Measurements from ENCODE around the gene KRT82. TPM values are rescaled to one million over a fixed set of nuclear protein-coding genes. Genes with fewer than 3 reads are reported as not detected.
A peak's percentile ranks its signal among the peaks of the same experiment; 100 is the strongest.

The KRT82 gene
- total and polyA plus RNA-seq, 4 donors: not detected

DNA sequence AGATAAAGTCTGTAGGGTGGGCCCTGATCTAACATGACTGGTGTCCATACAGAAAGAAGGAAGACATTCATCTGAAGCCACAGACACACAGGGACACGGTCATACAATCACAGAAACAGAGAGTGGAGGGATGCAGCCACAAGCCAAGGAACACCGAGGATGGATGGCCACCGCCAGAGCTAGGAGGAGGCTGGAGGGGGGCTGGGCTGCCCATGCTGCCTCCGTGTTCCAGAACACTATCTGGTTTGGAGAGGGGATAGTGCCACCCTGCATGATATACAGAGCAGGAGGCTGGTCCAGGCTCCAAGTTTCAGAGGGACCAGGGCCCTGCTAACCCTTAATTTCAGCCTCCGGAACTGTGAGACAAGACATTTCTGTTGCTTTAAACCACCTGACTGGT, 19.3 kb upstream of the KRT82 start:
- DNase-seq (ENCODE audit: low read depth in 4 of 6, low spot score in 6 of 6): no peak
- Histone ChIP-seq H3K27me3 (ENCODE audit: control insufficient read depth, insufficient read depth, low read length) (no peaks in the 10 kb centered on the region), H3K27ac (ENCODE audit: low read depth, low read length) (no peak overlapping the region), H3K9me3 (ENCODE audit: control insufficient read depth, insufficient read depth, low read length) (no peaks in the 10 kb centered on the region), H3K4me3 (ENCODE audit: low read depth, low read length) (no peak overlapping the region), H3K36me3 (ENCODE audit: control insufficient read depth, insufficient read depth, low read length) (no peaks in the 10 kb centered on the region), H3K4me1 (ENCODE audit: control insufficient read depth, insufficient read depth, low read length) (peaks cover 6% of the 10 kb centered on the region)
- 93% methylated on average over 4 of the region's 5 CpGs for WGBS (ENCODE audit: insufficient coverage)

DNA sequence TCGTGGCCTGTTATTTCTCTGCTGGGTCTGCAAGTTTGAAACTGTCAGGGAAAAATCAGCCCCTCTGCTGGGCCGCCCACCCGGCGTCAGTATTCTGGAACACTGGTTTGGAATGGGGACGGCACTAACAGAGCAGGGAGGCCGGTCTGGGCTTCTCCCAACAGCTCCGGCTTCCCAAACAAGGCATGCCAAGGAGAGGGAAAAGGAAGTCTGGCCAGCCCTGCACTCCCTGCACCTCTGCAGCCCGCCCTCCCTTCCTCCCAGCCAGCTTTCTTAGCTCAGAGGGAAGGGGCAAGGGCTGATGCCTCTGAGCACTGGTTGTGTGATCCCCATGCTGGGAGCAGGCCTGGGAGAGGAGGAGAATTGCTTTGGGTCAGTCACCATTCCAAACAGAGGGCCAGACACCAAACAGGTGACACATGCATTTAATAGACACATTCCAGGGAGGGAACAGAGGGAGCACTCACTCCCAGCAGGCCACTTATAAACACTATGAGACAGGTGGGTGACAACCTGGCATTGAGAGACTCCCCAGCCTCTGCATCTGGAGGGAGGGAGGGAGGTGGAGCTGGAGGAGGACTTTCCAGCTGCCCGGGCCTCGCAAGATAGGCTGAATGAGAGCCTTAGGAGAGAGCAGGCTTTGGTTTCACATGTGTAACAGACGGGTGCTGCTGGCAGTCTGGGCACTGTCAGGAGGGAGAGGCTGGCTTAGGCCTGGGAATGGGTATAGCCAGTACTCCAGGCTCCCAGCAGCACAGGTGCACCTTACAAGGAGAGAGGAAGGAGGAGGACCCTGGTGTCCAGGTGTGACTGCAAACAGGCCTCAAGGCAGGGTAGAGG, 17.7 kb upstream of the KRT82 start:
- WGBS (ENCODE audit: insufficient coverage): 56% methylated on average over 10 of the region's 11 CpGs
- Histone ChIP-seq H3K27ac (ENCODE audit: low read depth, low read length) (no peak overlapping the region), H3K4me1 (ENCODE audit: control insufficient read depth, insufficient read depth, low read length) (peaks cover 6% of the 10 kb centered on the region), H3K9me3 (ENCODE audit: control insufficient read depth, insufficient read depth, low read length) (no peaks in the 10 kb centered on the region), H3K4me3 (ENCODE audit: low read depth, low read length) (no peak overlapping the region), H3K36me3 (ENCODE audit: control insufficient read depth, insufficient read depth, low read length) (no peaks in the 10 kb centered on the region), H3K27me3 (ENCODE audit: control insufficient read depth, insufficient read depth, low read length) (no peaks in the 10 kb centered on the region)
- peak in 1 of 6 donors; percentile 26 for DNase-seq (ENCODE audit: low read depth in 4 of 6, low spot score in 6 of 6)

DNA sequence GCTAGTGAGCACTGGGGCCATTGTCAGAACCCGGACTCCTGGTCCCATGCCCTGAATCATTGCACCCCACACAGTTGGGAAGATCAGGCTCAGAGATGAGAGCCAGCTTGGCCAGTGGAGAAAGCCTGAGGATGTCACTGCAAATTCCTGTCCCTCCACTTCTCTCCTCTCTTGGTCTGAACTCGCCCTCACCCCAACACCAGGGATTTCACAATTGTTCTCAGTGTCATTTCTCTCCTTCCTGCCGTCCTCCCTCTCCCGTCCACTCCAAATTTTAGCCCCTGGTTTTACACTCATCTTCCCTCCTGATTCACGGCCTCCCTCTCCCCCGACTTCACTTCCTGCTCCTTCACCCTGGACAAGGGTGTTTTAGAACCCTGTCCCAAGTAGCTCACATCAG, 16.9 kb upstream of the KRT82 start:
- 72% methylated on average over 6 of the region's 6 CpGs for WGBS (ENCODE audit: insufficient coverage)
- no peaks in the 10 kb centered on the region for H3K36me3 ChIP-seq (ENCODE audit: control insufficient read depth, insufficient read depth, low read length)
- no peak for DNase-seq (ENCODE audit: low read depth in 4 of 6, low spot score in 6 of 6)
- no peak overlapping the region for H3K27ac ChIP-seq (ENCODE audit: low read depth, low read length)
- no peaks in the 10 kb centered on the region for H3K9me3 ChIP-seq (ENCODE audit: control insufficient read depth, insufficient read depth, low read length)
- H3K4me3 ChIP-seq (ENCODE audit: low read depth, low read length): no peak overlapping the region
- peaks cover 6% of the 10 kb centered on the region for H3K4me1 ChIP-seq (ENCODE audit: control insufficient read depth, insufficient read depth, low read length)
- H3K27me3 ChIP-seq (ENCODE audit: control insufficient read depth, insufficient read depth, low read length): no peaks in the 10 kb centered on the region

GRCh38 chr12:52419656-52420055, 13.5 kb upstream of the KRT82 start:
- H3K4me3 ChIP-seq (ENCODE audit: low read depth, low read length): no peak overlapping the region
- H3K27me3 ChIP-seq (ENCODE audit: control insufficient read depth, insufficient read depth, low read length): no peaks in the 10 kb centered on the region
- no peaks in the 10 kb centered on the region for H3K36me3 ChIP-seq (ENCODE audit: control insufficient read depth, insufficient read depth, low read length)
- WGBS (ENCODE audit: insufficient coverage): no CpG with 5 or more reads among the region's 1 CpG
- no peak for DNase-seq (ENCODE audit: low read depth in 4 of 6, low spot score in 6 of 6)
- H3K4me1 ChIP-seq (ENCODE audit: control insufficient read depth, insufficient read depth, low read length): peaks cover 13% of the 10 kb centered on the region
- no peaks in the 10 kb centered on the region for H3K9me3 ChIP-seq (ENCODE audit: control insufficient read depth, insufficient read depth, low read length)
- H3K27ac ChIP-seq (ENCODE audit: low read depth, low read length): no peak overlapping the region

- Histone ChIP-seq H3K9me3 (ENCODE audit: control insufficient read depth, insufficient read depth, low read length) (no peaks in the 10 kb centered on the region), H3K27ac (ENCODE audit: low read depth, low read length) (no peak overlapping the region), H3K4me1 (ENCODE audit: control insufficient read depth, insufficient read depth, low read length) (peaks cover 11% of the 10 kb centered on the region), H3K27me3 (ENCODE audit: control insufficient read depth, insufficient read depth, low read length) (no peaks in the 10 kb centered on the region), H3K4me3 (ENCODE audit: low read depth, low read length) (no peak overlapping the region), H3K36me3 (ENCODE audit: control insufficient read depth, insufficient read depth, low read length) (no peaks in the 10 kb centered on the region)
- DNase-seq (ENCODE audit: low read depth in 4 of 6, low spot score in 6 of 6): no peak
- WGBS (ENCODE audit: insufficient coverage): 89% methylated on average over 4 of the region's 4 CpGs
Observed at GRCh38 chr12:52418576-52419110, 12.5 kb upstream of the KRT82 start.

DNA sequence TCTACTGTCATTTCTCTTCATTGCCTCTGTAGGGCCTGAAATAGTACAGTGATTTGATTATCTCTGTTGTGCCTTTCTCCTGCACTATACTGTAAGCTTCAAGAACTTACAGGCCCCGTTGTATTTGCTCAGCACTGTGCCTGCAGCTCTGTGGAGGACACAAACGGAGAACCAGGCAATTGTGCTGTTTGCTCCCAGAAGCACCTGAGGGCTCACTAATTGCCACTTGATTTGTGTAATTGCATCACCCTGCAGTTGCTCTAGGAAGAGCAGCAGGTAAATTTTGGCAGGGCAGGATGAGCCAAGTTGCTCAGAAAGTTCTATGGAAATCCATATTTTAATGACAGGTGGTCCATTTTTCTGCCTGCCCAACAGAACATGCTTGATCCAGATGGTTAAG, 11.6 kb upstream of the KRT82 start:
- DNase-seq (ENCODE audit: low read depth in 4 of 6, low spot score in 6 of 6): peak in 1 of 6 donors; percentile 53
- Histone ChIP-seq H3K36me3 (ENCODE audit: control insufficient read depth, insufficient read depth, low read length) (no peaks in the 10 kb centered on the region), H3K27me3 (ENCODE audit: control insufficient read depth, insufficient read depth, low read length) (no peaks in the 10 kb centered on the region), H3K4me1 (ENCODE audit: control insufficient read depth, insufficient read depth, low read length) (peaks cover 7% of the 10 kb centered on the region), H3K4me3 (ENCODE audit: low read depth, low read length) (no peak overlapping the region), H3K9me3 (ENCODE audit: control insufficient read depth, insufficient read depth, low read length) (no peaks in the 10 kb centered on the region), H3K27ac (ENCODE audit: low read depth, low read length) (no peak overlapping the region)
- WGBS (ENCODE audit: insufficient coverage): 45% methylated on average over 2 of the region's 2 CpGs

- Histone ChIP-seq H3K4me3 (ENCODE audit: low read depth, low read length) (no peak overlapping the region), H3K4me1 (ENCODE audit: control insufficient read depth, insufficient read depth, low read length) (peaks cover 7% of the 10 kb centered on the region), H3K27me3 (ENCODE audit: control insufficient read depth, insufficient read depth, low read length) (no peaks in the 10 kb centered on the region), H3K9me3 (ENCODE audit: control insufficient read depth, insufficient read depth, low read length) (no peaks in the 10 kb centered on the region), H3K27ac (ENCODE audit: low read depth, low read length) (no peak overlapping the region), H3K36me3 (ENCODE audit: control insufficient read depth, insufficient read depth, low read length) (no peaks in the 10 kb centered on the region)
- DNase-seq (ENCODE audit: low read depth in 4 of 6, low spot score in 6 of 6): no peak
- WGBS (ENCODE audit: insufficient coverage): no CpG with 5 or more reads among the region's 1 CpG
Observed at GRCh38 chr12:52416795-52417194, 10.7 kb upstream of the KRT82 start.

GRCh38 chr12:52415870-52416750, 10.0 kb upstream of the KRT82 start:
- Histone ChIP-seq H3K36me3 (ENCODE audit: control insufficient read depth, insufficient read depth, low read length) (no peaks in the 10 kb centered on the region), H3K4me1 (ENCODE audit: control insufficient read depth, insufficient read depth, low read length) (peaks cover 7% of the 10 kb centered on the region), H3K9me3 (ENCODE audit: control insufficient read depth, insufficient read depth, low read length) (no peaks in the 10 kb centered on the region), H3K4me3 (ENCODE audit: low read depth, low read length) (no peak overlapping the region), H3K27ac (ENCODE audit: low read depth, low read length) (no peak overlapping the region), H3K27me3 (ENCODE audit: control insufficient read depth, insufficient read depth, low read length) (no peaks in the 10 kb centered on the region)
- DNase-seq (ENCODE audit: low read depth in 4 of 6, low spot score in 6 of 6): peak in 2 of 6 donors; percentile 22 to 24
- WGBS (ENCODE audit: insufficient coverage): 79% methylated on average over 8 of the region's 10 CpGs

DNA sequence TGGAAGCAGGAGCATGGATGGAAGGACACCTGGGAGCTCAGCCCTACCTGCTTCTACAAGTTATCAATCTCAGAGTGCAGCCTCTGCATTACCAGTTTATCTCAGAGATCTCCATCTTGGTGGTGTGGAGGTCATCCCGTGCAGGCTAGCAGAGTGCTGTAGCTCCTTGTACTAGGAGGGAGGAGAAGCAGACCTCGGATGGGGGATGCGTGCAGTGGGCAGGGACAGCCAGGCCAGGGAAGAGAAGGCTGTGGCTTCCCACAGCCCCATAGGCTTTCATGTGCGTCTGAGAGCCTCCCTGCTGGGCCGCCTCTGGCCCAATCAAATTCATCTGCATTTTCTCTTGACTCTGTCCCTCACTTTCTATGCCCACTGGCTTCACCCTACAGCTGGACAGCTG, 8.8 kb upstream of the KRT82 start:
- DNase-seq (ENCODE audit: low read depth in 4 of 6, low spot score in 6 of 6): no peak
- Histone ChIP-seq H3K4me1 (ENCODE audit: control insufficient read depth, insufficient read depth, low read length) (peaks cover 7% of the 10 kb centered on the region), H3K27ac (ENCODE audit: low read depth, low read length) (no peak overlapping the region), H3K36me3 (ENCODE audit: control insufficient read depth, insufficient read depth, low read length) (no peaks in the 10 kb centered on the region), H3K27me3 (ENCODE audit: control insufficient read depth, insufficient read depth, low read length) (no peaks in the 10 kb centered on the region), H3K9me3 (ENCODE audit: control insufficient read depth, insufficient read depth, low read length) (no peaks in the 10 kb centered on the region), H3K4me3 (ENCODE audit: low read depth, low read length) (no peak overlapping the region)
- 81% methylated on average over 3 of the region's 5 CpGs for WGBS (ENCODE audit: insufficient coverage)

Data from spinal cord (tissue), 10 donors.